HepG2 (cell line): ENCODE results near the gene CYB561. TPM values are rescaled to one million over a fixed set of nuclear protein-coding genes. Genes with fewer than 3 reads are reported as not detected.

Experiments used
- AGO2 ChIP-seq: fragments of 200-400 bp; formaldehyde crosslinking; optimal IDR thresholded peaks from 2 replicates; pipeline ENCODE3; 2017; ENCODE audit warnings: mild to moderate bottlenecking, low read depth, low read length, moderate library complexity
- CREBL2 ChIP-seq: sonication (generic); formaldehyde crosslinking; IDR thresholded peaks from 2 replicates; pipeline ENCODE4 v1.8.1; 2023; ENCODE audit warnings: missing genetic modification reagents, mild to moderate bottlenecking, borderline replicate concordance
- ERF ChIP-seq: IDR thresholded peaks from 2 replicates; pipeline ENCODE4 v1.6.1; 2018; ENCODE audit warnings: missing biosample characterization, missing genetic modification reagents
- FIP1L1 ChIP-seq: fragments of 200-400 bp; formaldehyde crosslinking; IDR thresholded peaks from 2 replicates; pipeline ENCODE4 v1.6.1; 2018; ENCODE audit warnings: low read depth, mild to moderate bottlenecking, low read length, moderate library complexity, borderline replicate concordance; ENCODE audit not compliant: insufficient read depth
- FOXC1 ChIP-seq: sonication (generic); formaldehyde crosslinking; IDR thresholded peaks from 2 replicates; pipeline ENCODE4 v1.8.0; 2022; ENCODE audit warnings: mild to moderate bottlenecking, missing genetic modification reagents, borderline replicate concordance
- FOXK1 ChIP-seq: sonication (generic); formaldehyde crosslinking; IDR thresholded peaks from 2 replicates; pipeline ENCODE4 v1.4.0; 2020; ENCODE audit warnings: low read depth, missing genetic modification reagents, borderline replicate concordance
- MBD4 ChIP-seq: IDR thresholded peaks from 2 replicates; pipeline ENCODE4 v1.6.1; 2012; ENCODE audit warnings: low read length, inconsistent platforms, borderline replicate concordance
- NFATC3 ChIP-seq: sonication (generic); formaldehyde crosslinking; IDR thresholded peaks from 2 replicates; pipeline ENCODE4 v1.5.1; 2020; ENCODE audit warnings: mild to moderate bottlenecking, missing genetic modification reagents
- NFRKB ChIP-seq: fragments of 450-650 bp; IDR thresholded peaks from 2 replicates; pipeline ENCODE4 v1.6.1; 2017
- PATZ1 ChIP-seq: sonication (generic); formaldehyde crosslinking; IDR thresholded peaks from 2 replicates; pipeline ENCODE4 v1.4.0; 2020; ENCODE audit warnings: missing genetic modification reagents
- RERE ChIP-seq: IDR thresholded peaks from 2 replicates; pipeline ENCODE4 v1.6.1; 2016; ENCODE audit warnings: low read depth, missing genetic modification reagents, missing compliant biosample characterization
- SMC3 ChIP-seq: IDR thresholded peaks from 2 replicates; pipeline ENCODE4 v1.6.1; 2011; ENCODE audit warnings: low read length, improper control_type of control experiment
- SNRNP70 ChIP-seq: fragments of 200-400 bp; formaldehyde crosslinking; IDR thresholded peaks from 2 replicates; pipeline ENCODE4 v1.6.1; 2017; ENCODE audit warnings: mild to moderate bottlenecking, low read depth, low read length, moderate library complexity
- TERF1 ChIP-seq: sonication (generic); formaldehyde crosslinking; IDR thresholded peaks from 2 replicates; pipeline ENCODE4 v1.8.0; 2022; ENCODE audit warnings: mild to moderate bottlenecking, missing genetic modification reagents, moderate library complexity
- THYN1 ChIP-seq: sonication (generic); formaldehyde crosslinking; IDR thresholded peaks from 2 replicates; pipeline ENCODE4 v1.8.1; 2023; ENCODE audit warnings: low read depth, mild to moderate bottlenecking, moderate library complexity, missing genetic modification reagents, borderline replicate concordance
- TP53 ChIP-seq: sonication (generic); formaldehyde crosslinking; conservative IDR thresholded peaks from 2 replicates; pipeline ENCODE4 v1.4.0; 2020; ENCODE audit warnings: missing genetic modification reagents
- XBP1 ChIP-seq: sonication (generic); formaldehyde crosslinking; IDR thresholded peaks from 2 replicates; pipeline ENCODE4 v1.5.0; 2020; ENCODE audit warnings: missing genetic modification reagents
- ZFP37 ChIP-seq: sonication (generic); formaldehyde crosslinking; IDR thresholded peaks from 2 replicates; pipeline ENCODE4 v1.4.0; 2020; ENCODE audit warnings: missing genetic modification reagents, borderline replicate concordance
- ZNF34 ChIP-seq: sonication (generic); formaldehyde crosslinking; IDR thresholded peaks from 2 replicates; pipeline ENCODE4 v1.4.0; 2020; ENCODE audit warnings: mild to moderate bottlenecking, missing genetic modification reagents, borderline replicate concordance
- ZNF367 ChIP-seq: sonication (generic); formaldehyde crosslinking; IDR thresholded peaks from 2 replicates; pipeline ENCODE4 v1.4.0; 2020; ENCODE audit warnings: missing genetic modification reagents, borderline replicate concordance
- polyA plus RNA-seq, 8 experiments: library from polyadenylated mRNA; depleted of rRNA in 3 of 8; stranded (reverse) in 7 of 8; unstranded in 1 of 8; fragments of >200 nt; fragmentation: Illumina TruSeq in 4 of 8; extraction: Trizol in 4 of 8; gene quantifications; 2 replicates each; pipeline versions ENCODE4 v1.2.1 to v1.2.3, GENCODE V29; 2011 to 2016; ENCODE audit warnings: low read depth in 4 of 8, missing spikeins in 1 of 8, mixed read lengths in 1 of 8; ENCODE audit not compliant: insufficient read depth in 1 of 8
- total RNA-seq, 5 experiments: library from RNA; depleted of rRNA; stranded (reverse); fragments of >200 nt; fragmentation: Illumina TruSeq; extraction: Trizol; gene quantifications; 2 replicates each; pipeline ENCODE4 v1.2.3, GENCODE V29; 2016; ENCODE audit warnings: low read depth in 1 of 5

Gene CYB561
- total and polyA plus RNA-seq, 2 of the 13 experiments (the other 11 are each of a cell fraction or from before 2014, with no cell fraction given), result 1.5 to 6.7 TPM

- no peak for TF ChIP-seq AGO2
- TF ChIP-seq TP53 (CRISPR knock-in tag), result no peak
- no peak for TF ChIP-seq MBD4
- 0 out of 2 replicates have a peak, but pooled peaks have one; percentile 3 for TF ChIP-seq XBP1 (CRISPR knock-in tag)
- peak; percentile 79; the same call in 1 of the 2 replicates for TF ChIP-seq FOXC1 (CRISPR knock-in tag)
- no peak for TF ChIP-seq FOXK1 (CRISPR knock-in tag)
- TF ChIP-seq CREBL2 (CRISPR knock-in tag), result no peak
- no peak for TF ChIP-seq FIP1L1
- TF ChIP-seq ZNF367 (CRISPR knock-in tag), result no peak
- no peak for TF ChIP-seq NFATC3 (CRISPR knock-in tag)
- no peak for TF ChIP-seq TERF1 (CRISPR knock-in tag)
- no peak for TF ChIP-seq ZFP37
- TF ChIP-seq RERE (CRISPR knock-in tag), result no peak
- TF ChIP-seq SMC3, result no peak
- no peak for TF ChIP-seq THYN1 (CRISPR knock-in tag)
- no peak for TF ChIP-seq SNRNP70
- no peak for TF ChIP-seq ZNF34 (CRISPR knock-in tag)
- no peak for TF ChIP-seq NFRKB
- TF ChIP-seq PATZ1 (CRISPR knock-in tag), result peak; percentile 15; the same call in 1 of the 2 replicates
- no peak for TF ChIP-seq ERF (CRISPR knock-in tag)
Observed at GRCh38 chr17:63445954-63446752, at the start of gene CYB561 (continued).
